ENCODE results near the gene PIGL.
"Not testable (repeated sequence)": the region's sequence is repeated elsewhere in the genome, so short reads cannot be mapped to it uniquely, and the experiment has no call there.

The PIGL gene

GRCh38 chr17:16312061-16312460 lies 95.1 kb downstream of the PIGL start:
- not testable (repeated sequence) for DNase-seq (ENCODE audit: low read depth)

GRCh38 chr17:16313139-16314090 lies 96.4 kb downstream of the PIGL start:
- no peak for DNase-seq (ENCODE audit: low read depth)

GRCh38 chr17:16314189-16314588 lies 97.2 kb downstream of the PIGL start:
- no peak for DNase-seq (ENCODE audit: low read depth)

GRCh38 chr17:16314859-16315258 lies 97.8 kb downstream of the PIGL start:
- no peak for DNase-seq (ENCODE audit: low read depth)

- no peak for DNase-seq (ENCODE audit: low read depth)
Observed at GRCh38 chr17:16319969-16320368, 103.0 kb downstream of the PIGL start.

GRCh38 chr17:16322636-16323035 lies 105.6 kb downstream of the PIGL start:
- DNase-seq (ENCODE audit: low read depth): no peak

- no peak for DNase-seq (ENCODE audit: low read depth)
Observed at GRCh38 chr17:16325964-16326363, 109.0 kb downstream of the PIGL start.

GRCh38 chr17:16327018-16327417 lies 110.0 kb downstream of the PIGL start:
- no peak for DNase-seq (ENCODE audit: low read depth)

GRCh38 chr17:16328997-16329396 lies 112.0 kb downstream of the PIGL start:
- no peak for DNase-seq (ENCODE audit: low read depth)

GRCh38 chr17:16329519-16330271 lies 112.7 kb downstream of the PIGL start:
- no peak for DNase-seq (ENCODE audit: low read depth)

GRCh38 chr17:16338391-16338790 lies 121.4 kb downstream of the PIGL start:
- no peak for DNase-seq (ENCODE audit: low read depth)

GRCh38 chr17:16339402-16339801 lies 122.4 kb downstream of the PIGL start:
- no peak for DNase-seq (ENCODE audit: low read depth)

- DNase-seq (ENCODE audit: low read depth): no peak
Observed at GRCh38 chr17:16339959-16340358, 122.9 kb downstream of the PIGL start.

GRCh38 chr17:16342979-16343378 lies 126.0 kb downstream of the PIGL start:
- DNase-seq (ENCODE audit: low read depth): no peak

GRCh38 chr17:16343569-16343968 lies 126.6 kb downstream of the PIGL start:
- DNase-seq (ENCODE audit: low read depth): no peak

GRCh38 chr17:16345565-16345964 lies 128.6 kb downstream of the PIGL start:
- DNase-seq (ENCODE audit: low read depth): no peak

GRCh38 chr17:16346721-16347271 lies 129.8 kb downstream of the PIGL start:
- no peak for DNase-seq (ENCODE audit: low read depth)

- DNase-seq (ENCODE audit: low read depth): no peak
Observed at GRCh38 chr17:16348586-16348985, 131.6 kb downstream of the PIGL start.

- DNase-seq (ENCODE audit: low read depth): no peak
Observed at GRCh38 chr17:16349431-16349830, 132.4 kb downstream of the PIGL start.

GRCh38 chr17:16351831-16352230 lies 134.8 kb downstream of the PIGL start:
- DNase-seq (ENCODE audit: low read depth): no peak

- DNase-seq (ENCODE audit: low read depth): peak; percentile 12
Observed at GRCh38 chr17:16352303-16352666, 135.3 kb downstream of the PIGL start.

- DNase-seq (ENCODE audit: low read depth): peak; percentile 15
Observed at GRCh38 chr17:16352667-16353316, 135.8 kb downstream of the PIGL start.

Data from stimulated activated CD8-positive, alpha-beta memory T cell treated with anti-CD3 and anti-CD28 coated beads, Interleukin-15, amount 100 ng/mL, for 24 hours (primary cell).